HG03469 (cell line): Measurements from ENCODE around the gene ERAL1.
"Not testable (repeated sequence)": the region's sequence is repeated elsewhere in the genome, so short reads cannot be mapped to it uniquely, and the experiment has no call there.

Source experiments
- ATAC-seq: cut with Tn5 transposase; IDR thresholded peaks from one replicate; pipeline ENCODE4 v1.9.1; 2021; ENCODE audit warnings: mild to moderate bottlenecking, moderate library complexity, moderate number of reproducible peaks; ENCODE audit not compliant: unreplicated experiment

Gene ERAL1

DNA sequence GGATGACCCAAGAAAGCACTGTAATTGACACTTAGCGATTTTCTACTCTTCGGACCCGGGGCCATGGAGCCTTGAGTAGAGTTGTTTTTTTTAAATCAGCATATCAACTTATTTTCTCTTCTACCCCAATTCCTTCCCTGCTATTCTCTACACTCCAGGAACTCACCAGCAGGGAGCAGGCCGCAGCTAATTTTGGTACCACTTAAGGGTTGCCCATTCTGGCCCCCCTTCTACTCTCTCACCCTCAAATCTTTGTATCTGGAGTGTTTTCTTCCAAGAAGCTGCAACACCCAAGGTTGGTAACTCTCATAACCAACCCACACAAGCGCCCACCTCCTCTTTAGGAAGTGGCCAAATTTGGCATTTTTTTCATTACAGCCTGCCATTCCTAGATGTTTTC is 5.5 kb upstream of the ERAL1 start:
- no peak for ATAC-seq

DNA sequence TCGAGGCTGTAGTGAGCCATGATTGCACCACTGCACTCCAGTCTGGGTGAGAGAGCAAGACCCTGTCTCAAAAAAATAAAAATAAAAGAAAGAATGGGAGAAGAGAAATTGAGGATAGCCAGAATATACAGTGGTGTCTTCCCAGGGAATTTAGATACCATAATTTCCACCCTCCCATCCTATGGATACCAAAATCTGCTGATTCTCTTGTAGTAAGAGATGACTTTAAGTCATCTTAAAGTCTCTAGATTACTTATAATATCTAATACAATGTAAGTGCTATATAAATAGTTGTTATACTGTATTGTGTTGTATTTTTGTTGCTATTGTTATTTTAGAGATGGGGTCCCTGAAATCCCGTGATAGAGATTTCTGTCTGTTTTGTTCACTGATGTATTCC is 1.5 kb upstream of the ERAL1 start:
- no peak for ATAC-seq

- ATAC-seq: no peak
Observed at GRCh38 chr17:28855336-28855679, 492 bp downstream of the ERAL1 start.

DNA sequence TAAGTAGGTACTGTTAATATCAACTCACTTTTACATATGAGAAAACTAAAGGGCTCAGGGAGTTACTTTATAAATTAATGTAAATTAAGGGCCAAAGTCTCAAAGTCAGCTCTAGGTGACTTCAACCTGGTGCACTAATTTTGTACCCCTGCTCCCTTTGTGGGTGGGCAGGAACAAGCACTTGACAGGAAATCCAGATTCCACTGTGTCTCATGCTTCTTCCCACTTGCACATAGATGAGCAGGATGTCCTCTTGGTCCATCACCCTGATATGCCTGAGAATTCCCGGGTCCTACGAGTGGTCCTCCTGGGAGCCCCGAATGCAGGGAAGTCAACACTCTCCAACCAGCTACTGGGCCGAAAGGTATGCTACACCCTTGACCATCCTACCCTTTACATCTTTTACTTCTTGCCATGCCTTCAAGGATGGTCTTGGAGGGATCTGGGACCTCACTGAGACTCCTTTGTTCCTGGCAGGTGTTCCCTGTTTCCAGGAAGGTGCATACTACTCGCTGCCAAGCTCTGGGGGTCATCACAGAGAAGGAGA is 1.3 kb downstream of the ERAL1 start:
- no peak for ATAC-seq

- no peak for ATAC-seq
Observed at GRCh38 chr17:28857905-28858800, 3.3 kb downstream of the ERAL1 start.

DNA sequence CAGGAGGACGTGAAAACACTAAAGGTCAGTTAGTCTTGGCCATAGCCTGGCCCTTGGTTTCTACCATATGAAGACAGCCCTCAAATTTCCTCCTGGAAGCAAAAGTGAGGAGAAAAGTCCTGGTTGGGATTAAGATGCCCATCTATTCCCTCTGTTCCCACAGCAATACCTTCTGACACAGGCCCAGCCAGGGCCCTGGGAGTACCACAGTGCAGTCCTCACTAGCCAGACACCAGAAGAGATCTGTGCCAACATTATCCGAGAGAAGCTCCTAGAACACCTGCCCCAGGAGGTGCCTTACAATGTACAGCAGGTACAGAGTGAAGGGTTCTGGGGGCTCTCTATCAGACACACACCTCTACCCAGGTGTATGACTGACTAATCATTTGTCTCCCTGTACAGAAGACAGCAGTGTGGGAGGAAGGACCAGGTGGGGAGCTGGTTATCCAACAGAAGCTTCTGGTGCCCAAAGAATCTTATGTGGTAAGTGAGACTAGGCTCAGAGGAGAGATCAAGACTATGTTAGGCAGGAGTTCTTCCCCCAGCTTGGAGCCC is 4.1 kb downstream of the ERAL1 start:
- no peak for ATAC-seq

DNA sequence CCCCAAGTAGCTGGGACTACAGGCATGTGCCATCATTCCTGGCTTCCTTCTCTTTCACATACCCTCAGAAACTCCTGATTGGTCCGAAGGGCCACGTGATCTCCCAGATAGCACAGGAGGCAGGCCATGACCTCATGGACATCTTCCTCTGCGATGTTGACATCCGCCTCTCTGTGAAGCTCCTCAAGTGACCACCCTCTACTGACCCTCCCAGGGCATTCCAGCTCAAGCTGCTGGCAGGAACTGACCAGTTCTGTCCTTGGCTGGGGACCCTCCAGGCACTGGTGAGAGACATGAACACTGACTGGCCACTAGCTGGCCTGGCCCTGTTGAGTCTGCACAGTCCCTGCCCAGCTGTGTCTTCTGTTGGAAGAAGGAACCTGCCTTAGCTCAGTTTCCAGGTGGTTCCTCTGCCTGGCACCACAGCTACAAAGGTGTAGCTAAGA is 5.6 kb downstream of the ERAL1 start:
- no peak for ATAC-seq

- ATAC-seq: no peak
Observed at GRCh38 chr17:28861393-28862203, 6.8 kb downstream of the ERAL1 start.

- no peak for ATAC-seq
Observed at GRCh38 chr17:28862561-28862960, 7.7 kb downstream of the ERAL1 start.

GRCh38 chr17:28863953-28864352 is 9.1 kb downstream of the ERAL1 start:
- no peak for ATAC-seq

DNA sequence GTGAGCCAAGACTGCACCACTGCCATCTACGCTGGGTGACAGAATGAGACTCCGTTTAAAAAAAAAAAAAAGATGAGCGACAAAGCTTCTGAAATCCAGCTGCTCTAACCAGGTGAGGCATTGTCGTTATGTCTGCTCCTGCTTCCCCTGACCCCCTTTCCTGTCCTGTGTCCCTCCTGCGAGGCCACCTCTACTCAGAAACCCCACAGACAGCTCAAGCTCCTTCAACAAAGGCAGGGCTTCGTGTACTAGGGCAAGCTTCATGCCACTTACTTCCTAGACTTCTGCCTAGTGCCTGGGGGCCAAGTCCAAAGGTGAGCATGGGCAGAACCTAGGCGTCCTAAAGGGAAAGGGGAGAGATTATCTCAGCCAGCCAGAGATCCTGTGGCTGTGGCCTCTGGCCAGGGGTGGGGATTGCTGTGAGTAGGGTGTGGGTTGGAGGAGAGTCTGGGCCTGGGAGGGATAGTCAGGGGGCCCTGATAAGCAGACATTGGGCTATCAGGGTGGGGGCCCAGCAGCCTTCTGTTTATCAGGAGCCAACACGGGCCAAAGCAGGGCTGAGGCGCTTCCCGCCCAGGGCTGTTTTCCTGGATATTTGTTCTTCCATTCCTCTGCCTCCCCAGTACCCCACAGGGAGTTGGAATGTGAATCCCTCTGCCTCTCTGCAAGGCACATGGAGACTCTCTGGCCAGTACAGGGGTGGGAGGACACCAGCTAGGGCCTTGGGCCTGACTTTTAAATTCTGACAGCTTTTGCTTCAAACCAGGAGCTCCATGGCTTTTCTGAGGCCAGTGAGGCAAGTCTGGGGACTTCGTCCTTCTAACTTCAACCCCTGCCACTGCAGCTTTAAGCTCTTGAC is 10.4 kb downstream of the ERAL1 start:
- no peak for ATAC-seq

GRCh38 chr17:28865946-28866752 is 11.3 kb downstream of the ERAL1 start:
- ATAC-seq: no peak

DNA sequence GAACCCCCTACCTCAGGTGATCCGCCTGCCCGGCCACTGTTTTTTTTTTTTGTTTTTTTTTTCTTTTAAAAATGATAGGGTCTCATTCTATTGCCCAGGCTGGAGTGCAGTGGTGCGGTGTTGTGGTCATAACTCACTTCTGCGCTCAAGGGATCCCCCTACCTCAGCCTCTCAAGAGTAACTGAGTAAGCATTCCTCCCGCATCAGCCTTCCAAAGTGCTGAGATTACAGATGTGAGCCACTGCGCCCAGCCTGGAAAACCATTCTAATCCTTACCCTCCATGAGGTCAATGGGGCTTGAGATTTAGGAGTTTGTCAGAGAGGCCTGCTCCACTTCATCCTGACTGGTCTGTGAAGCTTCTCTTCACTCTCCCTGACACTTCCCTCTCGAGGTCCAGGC is 12.5 kb downstream of the ERAL1 start:
- ATAC-seq: no peak

DNA sequence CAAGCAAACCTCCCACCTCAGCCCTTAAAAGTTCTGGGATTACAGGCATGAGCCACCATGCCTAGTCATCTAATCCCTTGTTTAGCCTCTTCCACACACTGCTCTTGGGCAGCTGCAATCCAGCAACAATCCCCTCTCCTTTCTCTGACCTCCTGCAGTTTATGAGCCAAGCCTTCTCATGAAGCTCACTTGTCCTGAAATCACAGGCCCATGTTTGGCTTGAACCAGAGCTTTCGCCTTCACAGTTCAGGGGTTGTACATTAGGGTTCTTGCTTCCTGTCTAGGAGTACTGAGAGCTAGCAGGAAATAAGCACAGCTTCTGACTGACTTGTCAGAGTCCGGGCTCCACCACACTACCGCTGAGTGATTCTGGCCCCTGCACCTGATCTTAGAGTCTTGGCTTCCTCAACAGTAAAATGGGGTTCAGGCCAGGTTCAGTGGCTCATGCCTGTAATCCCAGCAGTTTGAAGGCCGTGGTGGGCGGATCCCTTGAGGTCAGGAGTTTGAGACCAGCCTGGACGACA is 16.3 kb downstream of the ERAL1 start:
- peak; percentile 82 for ATAC-seq

DNA sequence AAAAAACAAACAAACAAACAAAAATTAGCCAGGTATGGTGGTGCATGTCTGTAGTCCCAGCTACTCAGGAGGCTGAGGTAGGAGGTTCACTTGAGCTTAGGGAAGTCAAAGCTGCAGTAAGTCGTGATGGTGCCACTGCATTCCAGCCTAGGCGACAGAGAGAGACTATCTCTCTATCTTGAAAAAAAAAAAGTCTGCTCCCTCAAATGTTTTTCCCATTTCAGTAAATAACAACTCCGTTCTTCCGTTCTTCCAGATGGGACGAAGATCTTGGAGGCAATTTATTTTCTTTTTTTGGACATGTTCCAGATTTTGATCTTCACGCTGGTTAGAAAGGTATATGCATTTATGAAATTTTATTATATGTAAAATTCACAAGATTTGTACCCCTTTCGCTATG is 19.0 kb downstream of the ERAL1 start:
- ATAC-seq: no peak

DNA sequence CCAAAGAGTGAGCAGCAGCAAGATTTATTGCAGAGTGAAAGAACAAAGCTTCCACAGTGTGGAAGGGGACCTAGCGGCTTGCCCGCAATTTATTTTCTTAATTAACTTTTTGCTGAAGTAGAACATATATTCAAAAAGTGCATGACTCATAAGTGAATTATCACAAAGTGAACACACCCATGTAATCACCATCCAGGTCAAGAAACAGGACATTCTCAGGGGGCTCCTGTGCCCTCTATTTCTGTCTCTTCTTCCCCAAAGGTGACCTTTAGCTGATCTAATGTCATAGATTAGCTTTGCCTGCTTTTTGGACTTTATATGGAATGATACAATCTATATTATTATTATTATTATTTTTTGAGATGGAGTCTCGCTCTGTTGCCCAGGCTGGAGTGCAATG is 19.9 kb downstream of the ERAL1 start:
- ATAC-seq: no peak

DNA sequence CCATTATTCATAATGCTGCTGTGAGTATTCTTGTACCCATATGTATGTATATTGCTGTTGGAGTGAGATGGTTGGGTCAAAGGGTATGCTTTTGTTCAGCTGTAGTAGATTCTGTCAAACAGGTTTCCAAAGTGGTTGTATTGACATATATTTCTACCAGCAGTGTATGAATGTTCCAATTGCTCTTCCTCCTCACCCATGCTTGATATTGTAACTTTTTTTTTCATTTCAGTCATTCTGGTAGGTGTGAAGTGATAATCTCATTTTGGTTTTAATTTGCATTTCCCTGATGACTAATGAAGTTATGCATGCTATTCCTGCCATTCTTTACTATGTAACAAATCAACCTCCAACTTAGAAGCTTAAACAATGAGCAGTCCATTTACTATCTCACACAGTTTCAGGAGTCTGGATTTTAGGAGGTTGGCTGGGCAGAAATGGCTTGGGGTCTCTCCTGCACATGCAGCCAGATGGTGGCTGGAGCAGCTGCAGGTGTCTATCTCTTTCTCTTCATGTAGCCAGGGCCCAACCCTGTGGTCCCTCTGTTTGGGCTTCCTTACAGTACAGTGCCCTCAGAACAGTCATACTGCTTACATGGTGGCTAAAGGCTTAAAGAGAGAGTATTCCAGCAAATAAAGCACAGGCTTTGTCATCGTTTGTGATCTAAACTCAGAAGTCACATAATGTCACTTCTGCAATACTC is 21.2 kb downstream of the ERAL1 start:
- ATAC-seq: no peak

GRCh38 chr17:28877150-28877711 is 22.4 kb downstream of the ERAL1 start:
- not testable (repeated sequence) for ATAC-seq
